HPDE6-E6E7 (cell line): Measurements from ENCODE around the gene CYLD.

Experiments
- DNase-seq: peaks from one replicate; pipeline ENCODE4 v3.0.0; 2011; ENCODE audit warnings: missing footprints; ENCODE audit errors: extremely low spot score

Gene CYLD

DNA sequence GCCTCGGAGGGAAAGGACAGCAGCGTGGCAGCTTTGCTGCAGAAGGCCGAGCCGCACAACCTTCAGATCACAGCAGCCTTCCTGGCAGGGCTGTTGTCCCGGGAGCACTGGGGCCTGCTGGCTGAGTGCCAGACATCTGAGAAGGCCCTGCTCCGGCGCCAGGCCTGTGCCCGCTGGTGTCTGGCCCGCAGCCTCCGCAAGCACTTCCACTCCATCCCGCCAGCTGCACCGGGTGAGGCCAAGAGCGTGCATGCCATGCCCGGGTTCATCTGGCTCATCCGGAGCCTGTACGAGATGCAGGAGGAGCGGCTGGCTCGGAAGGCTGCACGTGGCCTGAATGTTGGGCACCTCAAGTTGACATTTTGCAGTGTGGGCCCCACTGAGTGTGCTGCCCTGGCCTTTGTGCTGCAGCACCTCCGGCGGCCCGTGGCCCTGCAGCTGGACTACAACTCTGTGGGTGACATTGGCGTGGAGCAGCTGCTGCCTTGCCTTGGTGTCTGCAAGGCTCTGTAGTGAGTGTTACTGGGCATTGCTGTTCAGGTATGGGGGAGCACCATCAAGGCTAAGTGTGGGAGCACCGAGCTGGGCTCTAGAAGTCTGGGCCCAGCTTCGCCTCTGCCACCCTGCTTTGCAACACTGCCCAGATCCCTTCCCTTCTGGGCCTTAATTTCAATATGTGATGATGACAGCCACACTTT, 29.9 kb upstream of the CYLD start:
- DNase-seq, result no peak

DNA sequence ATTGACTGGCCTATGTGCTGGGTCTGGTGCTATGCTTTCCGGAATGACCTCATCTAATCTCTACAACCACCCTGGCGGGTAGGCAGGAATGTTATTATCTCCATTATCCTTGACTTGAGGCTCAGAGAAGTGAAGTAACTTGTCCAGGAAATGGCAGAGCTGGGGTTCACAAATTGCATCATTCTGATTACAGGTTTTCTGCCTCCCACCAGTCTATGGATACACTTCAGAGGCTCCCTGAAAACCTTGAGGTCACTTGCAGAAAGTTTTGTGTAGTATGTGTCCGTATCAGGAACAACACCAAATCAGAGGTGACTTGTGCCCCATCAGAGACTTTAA, 29.4 kb upstream of the CYLD start:
- DNase-seq, result no peak

DNA sequence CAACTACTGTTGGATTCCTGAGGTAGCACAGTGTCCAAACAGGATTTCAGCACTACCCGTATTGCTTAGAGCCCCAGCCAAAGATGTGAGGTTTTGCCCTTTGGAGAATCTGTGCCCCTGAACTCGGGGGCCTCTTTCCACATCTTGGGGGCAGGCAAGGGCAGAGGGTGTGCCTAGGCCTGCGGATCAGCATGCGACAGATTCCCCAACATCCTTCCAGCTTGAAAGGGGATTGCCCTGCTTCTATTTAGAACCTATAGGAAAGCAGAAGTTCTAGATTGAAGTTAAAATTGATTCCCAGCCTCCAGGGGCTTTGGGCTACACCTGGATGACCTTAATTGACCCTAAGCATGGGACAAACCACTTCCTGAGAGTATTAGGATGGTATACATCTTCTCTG, 28.9 kb upstream of the CYLD start:
- no peak for DNase-seq

DNA sequence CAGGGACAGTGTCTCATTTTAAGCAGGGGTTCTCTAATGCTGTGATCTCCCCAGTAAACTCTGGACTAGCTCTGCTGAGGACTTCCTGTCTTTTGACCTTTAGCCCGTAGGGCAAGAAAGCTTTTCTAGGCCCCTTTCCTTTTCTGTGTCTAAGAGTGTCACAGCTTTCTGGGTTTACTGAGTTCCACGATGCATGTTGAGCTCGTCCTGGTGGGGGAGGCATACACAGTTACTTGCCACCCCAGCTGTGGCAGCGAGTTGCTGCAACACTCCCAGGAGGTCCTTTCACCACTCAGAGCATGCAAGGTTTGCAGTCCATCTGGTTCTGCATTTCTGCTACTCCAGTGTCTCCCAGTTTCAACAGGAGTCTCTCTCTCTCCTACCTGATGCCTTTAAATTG, 24.8 kb upstream of the CYLD start:
- no peak for DNase-seq

DNA sequence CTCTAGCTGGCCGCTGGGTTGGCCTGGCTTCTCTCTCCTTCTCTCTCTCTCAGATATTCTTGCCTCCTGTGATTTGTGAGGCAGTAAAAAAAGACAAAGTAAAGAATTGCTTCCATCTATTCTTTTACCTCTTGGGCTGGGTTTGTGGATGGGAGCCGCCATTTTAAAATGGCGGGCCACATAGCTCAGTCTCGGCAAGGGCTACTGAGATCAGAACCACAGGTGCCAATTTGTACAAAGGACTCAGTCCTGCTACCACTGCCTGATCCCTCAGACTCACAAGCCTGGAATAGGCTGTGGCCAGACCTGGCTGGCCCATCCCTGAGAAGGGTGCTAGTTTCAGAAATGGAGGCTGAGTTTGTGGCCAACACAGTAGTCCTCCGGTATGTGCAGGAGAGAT, 24.4 kb upstream of the CYLD start:
- no peak for DNase-seq

DNA sequence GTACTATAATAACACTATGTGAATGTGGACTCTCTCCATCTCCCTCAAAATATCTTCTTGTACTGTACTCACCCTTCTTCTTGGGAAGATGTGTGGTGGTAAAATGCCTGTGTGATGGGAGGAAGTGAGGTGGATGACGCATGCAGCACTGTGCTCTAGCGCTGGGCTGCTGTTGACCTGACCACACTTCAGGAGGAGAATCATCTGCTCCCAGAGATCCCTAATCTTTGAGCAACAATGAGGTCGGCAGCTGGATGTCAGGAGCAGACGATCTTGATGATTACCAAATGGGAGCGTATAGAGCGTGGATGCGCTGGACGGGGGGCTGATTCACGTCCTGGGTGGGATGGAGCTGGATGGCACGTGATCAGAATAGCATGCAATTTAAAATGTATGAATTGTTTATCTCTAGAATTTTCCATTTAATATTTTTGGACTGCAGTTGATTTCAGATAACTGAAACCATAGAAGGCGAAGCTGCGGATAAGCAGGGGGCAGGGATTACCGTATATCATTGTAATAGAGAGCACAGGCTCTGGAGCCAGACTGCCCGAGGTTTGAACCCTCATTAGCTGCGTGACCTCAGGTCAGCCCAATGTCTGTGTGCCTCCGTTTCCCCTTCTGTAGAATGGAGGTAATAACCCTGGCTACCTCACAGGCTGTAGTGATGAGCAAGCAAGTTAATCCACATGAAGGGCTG, 23.7 kb upstream of the CYLD start:
- no peak for DNase-seq

DNA sequence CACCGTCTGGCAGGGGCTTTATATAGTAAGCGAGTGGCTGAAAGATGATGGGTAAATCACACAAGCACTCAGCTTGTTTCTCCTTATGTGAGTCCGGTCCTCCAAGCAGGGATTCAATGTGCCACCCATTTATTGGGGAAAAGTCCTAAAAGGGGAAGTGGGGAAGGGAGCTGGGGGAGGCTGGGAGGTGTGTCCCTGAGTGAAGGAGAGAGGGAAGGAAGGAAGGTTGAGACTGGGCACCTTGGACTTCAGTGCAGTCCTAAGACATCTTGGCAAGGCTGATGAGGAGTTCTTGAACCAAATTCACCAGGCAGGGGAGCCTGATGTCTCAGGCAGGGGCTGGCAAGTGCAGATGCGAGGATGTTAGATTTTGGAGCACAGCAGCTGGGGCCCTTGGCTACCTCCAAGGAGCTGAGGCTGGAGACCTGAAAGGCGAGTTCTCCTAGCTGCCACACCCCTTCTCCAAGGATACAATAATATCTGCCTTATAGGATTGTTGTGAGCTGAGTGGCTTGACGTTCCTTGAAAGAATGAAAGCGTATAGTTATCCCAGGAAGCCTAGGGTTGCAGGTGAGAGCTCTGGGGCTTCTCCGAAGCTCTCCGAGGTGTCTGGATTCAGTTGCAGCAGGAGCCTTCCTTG, 23.0 kb upstream of the CYLD start:
- peak; percentile 75 for DNase-seq

DNA sequence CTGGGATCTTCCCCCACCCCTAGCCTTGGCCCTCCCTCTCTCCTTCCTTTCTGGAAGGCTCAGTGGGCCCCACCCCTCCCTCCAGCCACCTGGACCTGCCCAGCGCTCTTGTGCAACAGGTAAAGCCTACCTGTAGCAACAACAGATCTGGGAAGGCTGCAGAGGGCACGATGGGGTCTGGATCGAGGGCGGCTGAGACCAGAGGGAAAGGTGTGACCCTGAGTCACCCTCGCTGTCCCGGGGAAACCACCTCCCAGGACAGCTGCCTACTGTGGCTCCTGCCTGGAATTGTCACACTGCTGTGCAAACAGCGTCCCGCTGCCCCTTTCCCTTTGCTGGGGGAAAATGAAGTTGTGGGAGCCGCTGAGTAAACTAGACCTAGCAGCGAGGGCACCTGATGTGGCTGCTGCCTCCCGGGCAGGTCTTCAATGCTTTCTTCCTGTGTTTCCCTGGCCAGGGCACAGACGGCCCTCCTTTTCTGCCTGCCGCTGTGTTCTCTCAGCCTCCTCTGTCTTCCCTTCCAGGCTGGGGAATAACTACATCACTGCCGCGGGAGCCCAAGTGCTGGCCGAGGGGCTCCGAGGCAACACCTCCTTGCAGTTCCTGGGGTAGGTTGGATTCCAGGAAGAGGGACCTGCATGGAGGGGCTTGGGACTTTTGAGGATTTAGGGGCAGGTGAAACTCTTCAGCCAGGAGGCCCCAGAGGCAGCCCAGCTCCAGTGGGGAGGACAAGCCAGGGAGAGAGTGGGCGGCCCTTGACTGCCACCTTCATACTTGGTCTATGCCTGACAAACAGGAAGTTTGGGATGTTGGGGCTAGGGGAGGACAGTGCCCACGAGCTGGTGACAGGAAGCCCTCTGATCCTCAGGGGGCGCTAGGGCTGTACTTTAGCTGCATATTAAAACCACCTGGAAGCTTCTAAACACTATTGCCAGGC, 22.2 kb upstream of the CYLD start:
- peak; percentile 77 for DNase-seq

DNA sequence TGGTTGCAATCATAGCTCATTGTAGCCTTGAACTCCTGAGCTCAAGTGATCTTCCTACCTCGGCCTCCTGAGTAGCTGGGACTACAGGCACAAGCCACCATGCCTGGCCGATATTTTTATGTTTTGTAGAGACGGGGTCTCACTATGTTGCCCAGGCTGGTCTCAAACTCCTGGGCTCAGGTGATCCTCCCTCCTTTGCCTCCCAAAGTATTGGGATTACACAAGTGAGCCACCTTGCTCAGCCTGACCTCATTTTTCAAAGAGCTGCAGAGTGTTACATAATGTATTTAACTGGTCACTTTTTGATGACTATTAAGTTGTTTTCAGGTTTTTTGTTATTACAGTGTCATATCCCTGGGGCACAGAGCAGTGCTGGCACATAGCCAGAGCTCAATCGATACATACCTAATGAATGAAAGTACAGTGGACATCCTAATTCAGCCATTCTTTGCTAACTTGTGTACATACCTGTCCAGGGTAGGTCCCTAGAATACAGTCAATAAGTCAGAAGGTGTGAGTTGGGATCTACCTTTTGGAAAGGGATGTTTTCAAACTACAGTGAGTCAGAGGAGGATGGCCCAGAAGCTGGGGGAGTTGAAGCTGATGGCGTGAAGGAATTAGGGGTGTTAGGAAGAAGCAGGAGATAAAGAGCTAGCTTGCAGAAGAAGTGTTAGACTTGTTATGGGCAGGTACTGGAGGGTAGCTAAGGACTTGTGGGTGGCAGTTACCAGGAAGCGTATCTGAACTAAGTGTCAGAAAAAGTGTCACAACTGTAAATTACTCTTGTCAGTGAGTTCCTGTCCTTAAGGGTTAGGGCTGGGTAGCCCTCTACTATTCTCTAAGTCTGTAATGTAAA, 20.1 kb upstream of the CYLD start:
- DNase-seq, result no peak

DNA sequence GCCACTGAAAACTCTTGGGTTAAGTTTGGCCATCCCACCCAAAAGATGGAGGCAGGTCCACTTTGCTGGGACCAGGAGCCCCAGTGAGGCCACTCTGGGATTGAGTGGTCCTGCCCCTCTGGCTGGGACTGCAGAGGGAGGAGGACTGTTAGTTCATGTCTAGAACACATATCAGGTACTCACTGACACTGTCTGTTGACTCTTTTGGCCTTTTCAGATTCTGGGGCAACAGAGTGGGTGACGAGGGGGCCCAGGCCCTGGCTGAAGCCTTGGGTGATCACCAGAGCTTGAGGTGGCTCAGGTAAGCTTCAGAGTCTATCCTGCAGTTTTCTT, 19.5 kb upstream of the CYLD start:
- no peak for DNase-seq

DNA sequence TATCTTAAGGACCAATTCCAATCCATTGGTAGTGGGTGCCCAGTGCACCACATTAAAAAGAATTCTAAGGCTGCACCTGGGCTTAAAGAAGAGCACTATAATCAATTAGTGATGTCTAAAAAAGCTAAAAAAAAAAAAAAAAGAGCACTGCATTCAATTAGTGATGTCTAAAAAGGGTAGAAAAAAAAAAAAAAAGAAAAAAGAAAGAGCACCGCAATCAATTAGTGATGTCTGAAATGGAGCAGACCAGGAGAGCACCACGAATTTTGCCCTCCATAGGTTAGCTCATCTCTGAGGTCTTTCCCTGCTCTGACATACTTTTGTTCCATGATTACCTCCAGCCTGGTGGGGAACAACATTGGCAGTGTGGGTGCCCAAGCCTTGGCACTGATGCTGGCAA, 18.9 kb upstream of the CYLD start:
- no peak for DNase-seq

DNA sequence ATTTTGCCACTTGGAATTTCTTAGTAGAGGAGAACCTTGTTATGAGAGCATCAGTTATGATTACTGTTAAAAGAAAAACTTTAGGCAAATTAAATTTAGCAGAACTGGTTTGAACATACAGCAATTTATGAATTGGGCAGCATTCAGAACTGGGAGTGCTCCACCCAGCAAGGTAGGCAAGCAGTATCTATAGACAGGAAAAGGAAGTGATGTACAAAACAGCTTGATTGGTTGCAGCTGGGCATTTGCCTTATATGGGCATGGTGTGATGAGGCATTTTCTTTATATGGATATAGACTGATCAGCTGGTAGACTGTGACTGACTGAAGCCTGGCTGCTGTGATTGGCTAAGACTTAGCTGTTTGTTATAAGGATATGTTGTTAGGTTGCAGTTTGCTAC, 17.6 kb upstream of the CYLD start:
- no peak for DNase-seq

DNA sequence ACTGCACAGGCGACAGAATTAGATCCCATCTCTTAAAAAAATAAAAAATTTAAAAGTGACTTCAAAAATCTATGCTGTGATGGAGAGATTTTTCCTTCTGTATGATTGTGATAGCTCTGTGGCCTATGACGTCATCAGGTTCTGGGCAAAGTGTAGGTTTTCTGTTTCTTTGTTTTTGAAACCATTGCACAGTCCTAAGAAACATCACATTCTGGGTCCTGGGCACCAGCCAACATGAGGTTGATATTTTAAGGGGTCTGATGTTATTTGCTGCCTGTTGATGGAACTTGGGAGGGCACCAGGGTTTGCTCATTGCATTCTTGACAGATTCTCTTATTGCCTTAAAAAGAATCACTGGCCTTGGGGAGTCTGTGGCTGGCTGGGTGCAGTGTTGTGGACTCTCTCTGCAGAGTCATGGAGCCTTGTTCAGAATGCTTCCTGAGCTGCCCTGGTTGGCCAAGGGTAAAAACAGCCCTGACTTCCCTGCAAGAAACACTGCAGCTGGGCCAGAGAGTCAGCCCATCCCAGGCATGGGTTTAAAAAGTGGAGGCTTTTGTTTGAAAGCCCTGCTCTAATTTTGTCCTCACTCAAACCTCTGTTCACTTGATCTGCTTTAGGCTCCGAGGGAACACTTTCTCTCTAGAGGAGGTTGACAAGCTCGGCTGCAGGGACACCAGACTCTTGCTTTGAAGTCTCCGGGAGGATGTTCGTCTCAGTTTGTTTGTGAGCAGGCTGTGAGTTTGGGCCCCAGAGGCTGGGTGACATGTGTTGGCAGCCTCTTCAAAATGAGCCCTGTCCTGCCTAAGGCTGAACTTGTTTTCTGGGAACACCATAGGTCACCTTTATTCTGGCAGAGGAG, 10.5 kb upstream of the CYLD start:
- no peak for DNase-seq

DNA sequence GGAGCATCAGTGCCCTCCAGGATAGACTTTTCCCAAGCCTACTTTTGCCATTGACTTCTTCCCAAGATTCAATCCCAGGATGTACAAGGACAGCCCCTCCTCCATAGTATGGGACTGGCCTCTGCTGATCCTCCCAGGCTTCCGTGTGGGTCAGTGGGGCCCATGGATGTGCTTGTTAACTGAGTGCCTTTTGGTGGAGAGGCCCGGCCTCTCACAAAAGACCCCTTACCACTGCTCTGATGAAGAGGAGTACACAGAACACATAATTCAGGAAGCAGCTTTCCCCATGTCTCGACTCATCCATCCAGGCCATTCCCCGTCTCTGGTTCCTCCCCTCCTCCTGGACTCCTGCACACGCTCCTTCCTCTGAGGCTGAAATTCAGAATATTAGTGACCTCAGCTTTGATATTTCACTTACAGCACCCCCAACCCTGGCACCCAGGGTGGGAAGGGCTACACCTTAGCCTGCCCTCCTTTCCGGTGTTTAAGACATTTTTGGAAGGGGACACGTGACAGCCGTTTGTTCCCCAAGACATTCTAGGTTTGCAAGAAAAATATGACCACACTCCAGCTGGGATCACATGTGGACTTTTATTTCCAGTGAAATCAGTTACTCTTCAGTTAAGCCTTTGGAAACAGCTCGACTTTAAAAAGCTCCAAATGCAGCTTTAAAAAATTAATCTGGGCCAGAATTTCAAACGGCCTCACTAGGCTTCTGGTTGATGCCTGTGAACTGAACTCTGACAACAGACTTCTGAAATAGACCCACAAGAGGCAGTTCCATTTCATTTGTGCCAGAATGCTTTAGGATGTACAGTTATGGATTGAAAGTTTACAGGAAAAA, 9.7 kb upstream of the CYLD start:
- no peak for DNase-seq

DNA sequence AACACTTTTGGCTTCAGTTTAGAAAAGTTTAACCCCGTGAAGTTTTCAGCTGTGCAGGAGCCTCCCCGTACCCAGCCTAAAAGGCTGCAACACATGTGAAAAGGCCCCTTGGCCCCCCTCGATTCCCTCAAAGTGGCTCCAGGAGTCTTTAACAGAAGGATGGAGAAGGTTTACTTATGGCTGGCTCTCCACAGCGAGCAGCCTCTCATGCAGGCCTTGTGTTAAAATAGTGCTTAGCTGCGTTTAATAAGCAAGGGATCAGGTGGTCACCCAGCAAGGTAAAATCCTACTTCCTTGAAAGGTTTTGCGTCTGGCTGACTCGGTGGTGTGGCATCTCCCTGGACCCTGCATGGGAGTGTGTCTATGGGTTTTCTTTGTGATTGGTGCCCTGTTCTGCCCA, 8.4 kb upstream of the CYLD start:
- DNase-seq, result no peak

DNA sequence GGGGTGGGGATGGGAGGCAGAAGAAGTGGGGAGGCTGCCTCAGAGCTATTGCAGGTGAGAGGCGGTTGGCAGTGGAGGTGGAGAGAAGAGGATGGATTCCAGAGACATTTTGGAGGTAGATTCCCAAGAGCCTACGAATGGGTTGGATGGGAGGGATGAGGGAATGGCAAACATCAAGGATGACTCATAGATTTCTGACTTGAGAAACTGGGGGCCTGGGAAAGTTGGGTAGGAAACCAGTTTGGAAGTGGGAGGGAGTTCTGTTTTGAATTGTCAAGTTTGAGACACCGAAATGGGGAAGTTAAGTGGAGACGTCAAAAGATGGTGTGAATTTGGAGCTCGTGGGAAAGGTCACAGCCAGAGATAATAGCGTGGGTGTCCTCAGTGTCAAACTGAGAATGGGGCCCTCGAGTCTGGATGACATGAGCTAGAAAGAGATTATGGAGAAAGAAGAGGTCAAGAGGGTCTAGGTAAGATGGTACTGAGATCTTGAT, 6.2 kb upstream of the CYLD start:
- DNase-seq, result no peak

DNA sequence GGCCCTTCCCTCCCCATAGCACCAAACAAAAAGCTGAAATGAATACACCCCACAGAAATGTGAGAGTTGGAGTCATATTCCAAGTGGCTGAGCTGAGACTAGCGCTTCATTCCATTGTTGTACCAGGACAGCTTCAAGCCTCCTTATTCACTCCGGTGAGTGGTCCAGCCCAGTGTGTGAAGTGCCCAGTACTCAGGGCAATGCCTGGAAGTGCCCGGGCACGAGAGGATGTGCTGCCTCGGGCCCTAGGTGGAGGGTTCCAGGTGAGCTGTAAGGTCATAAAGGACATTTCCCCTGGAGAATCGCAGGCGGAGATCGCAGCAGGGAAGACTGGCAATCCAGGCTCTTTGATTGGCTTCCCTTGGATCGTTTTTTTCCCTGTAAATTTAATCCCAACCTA, 5.4 kb upstream of the CYLD start:
- no peak for DNase-seq

DNA sequence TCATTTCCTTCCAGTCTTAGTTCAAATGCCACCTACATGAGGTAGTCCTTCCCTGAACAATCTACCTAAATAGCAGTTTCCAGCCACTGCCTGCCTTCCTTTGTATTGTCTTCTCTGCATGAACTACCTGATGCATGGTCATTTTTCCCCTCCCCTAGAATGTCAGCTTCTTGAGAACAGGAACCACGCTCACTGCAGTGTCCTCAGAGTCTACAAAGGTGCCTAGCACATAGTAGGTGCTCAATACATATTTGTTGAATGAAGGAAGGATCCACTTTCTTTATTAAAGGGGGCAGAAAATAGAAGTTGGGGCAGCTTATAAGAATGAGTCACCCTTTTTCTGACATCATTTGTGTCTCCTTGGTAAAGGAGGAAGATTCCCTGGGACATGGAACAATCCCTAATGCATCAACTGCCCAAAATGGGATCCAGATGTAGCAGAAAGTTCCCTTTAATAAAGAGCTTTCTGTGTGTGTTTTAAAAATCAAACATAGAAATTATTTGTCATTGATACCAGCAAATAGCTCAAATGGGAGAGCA, 4.4 kb upstream of the CYLD start:
- DNase-seq, result no peak

DNA sequence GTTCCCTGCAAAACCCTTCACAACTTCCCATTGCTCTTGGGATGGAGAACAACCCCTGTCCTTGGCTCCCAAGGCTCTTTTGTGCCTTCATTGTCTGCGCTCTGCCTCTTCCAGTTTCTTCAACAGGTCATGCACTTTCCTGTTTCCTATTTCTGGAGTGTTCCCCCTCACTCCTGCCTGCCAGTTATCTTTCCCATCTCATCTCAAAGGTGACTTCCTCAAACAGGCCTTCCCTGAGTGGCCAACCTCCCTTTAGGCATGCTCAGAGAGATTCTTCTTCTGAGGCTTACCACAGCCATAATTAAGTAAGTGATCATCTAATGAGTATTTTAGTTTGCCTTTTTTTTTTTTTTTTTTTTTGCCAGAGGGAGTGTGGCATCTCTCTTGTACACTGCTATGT, 2.9 kb upstream of the CYLD start:
- no peak for DNase-seq
